Smooth muscle cell (in vitro differentiated cells): ENCODE results near the gene C20orf204. TPM values are rescaled to one million over a fixed set of nuclear protein-coding genes. Genes with fewer than 3 reads are reported as not detected.
A peak's percentile ranks its signal among the peaks of the same experiment; 100 is the strongest.

Experiments used
- DNase-seq: peaks from one replicate; lab custom pipeline; 2025; ENCODE audit not compliant: unreplicated experiment; lab: John Stamatoyannopoulos, UW
- H2AFZ ChIP-seq: fragments of 200-600 bp; sonication (generic); 2 replicates; pipeline ENCODE4 v1.6.0; 2016; ENCODE audit warnings: antibody characterized with exemption, low read depth, mild to moderate bottlenecking
- H3F3A ChIP-seq: fragments of 200-600 bp; sonication (generic); 2 replicates; pipeline ENCODE4 v1.6.0; 2017; ENCODE audit warnings: antibody characterized with exemption, low read depth
- H3K27ac ChIP-seq: fragments of 200-600 bp; sonication (generic); 2 replicates; pipeline ENCODE4 v1.5.1; 2016; ENCODE audit warnings: low read depth, mild to moderate bottlenecking
- H3K27me3 ChIP-seq: fragments of 200-600 bp; sonication (generic); 2 replicates; pipeline ENCODE4 v1.6.1; 2016; ENCODE audit warnings: low read depth, mild to moderate bottlenecking
- H3K36me3 ChIP-seq: fragments of 200-600 bp; sonication (generic); 2 replicates; pipeline ENCODE4 v1.5.1; 2016; ENCODE audit warnings: low read depth
- H3K4me1 ChIP-seq: fragments of 200-600 bp; sonication (generic); 2 replicates; pipeline ENCODE4 v1.5.1; 2016; ENCODE audit warnings: low read depth
- H3K4me2 ChIP-seq: fragments of 200-600 bp; sonication (generic); 2 replicates; pipeline ENCODE4 v1.6.0; 2016; ENCODE audit warnings: mild to moderate bottlenecking
- H3K4me3 ChIP-seq: fragments of 200-600 bp; sonication (generic); 2 replicates; pipeline ENCODE4 v1.5.1; 2016; ENCODE audit warnings: mild to moderate bottlenecking
- H3K79me2 ChIP-seq: fragments of 200-600 bp; sonication (generic); 2 replicates; pipeline ENCODE4 v1.6.0; 2016; ENCODE audit warnings: low read depth, mild to moderate bottlenecking
- H3K9ac ChIP-seq: fragments of 200-600 bp; sonication (generic); 2 replicates; pipeline ENCODE4 v1.6.0; 2016; ENCODE audit warnings: low read depth
- H3K9me3 ChIP-seq: fragments of 200-600 bp; sonication (generic); replicated peaks from 2 replicates; pipeline ENCODE4 v1.5.1; 2016; ENCODE audit warnings: low read depth
- H4K20me1 ChIP-seq: fragments of 200-600 bp; sonication (generic); 2 replicates; pipeline ENCODE4 v1.6.0; 2016; ENCODE audit warnings: low read depth
- CTCF ChIP-seq: fragments of 200-600 bp; sonication (generic); IDR thresholded peaks from 2 replicates; pipeline ENCODE4 v1.5.1; 2017; ENCODE audit warnings: borderline replicate concordance, mild to moderate bottlenecking, antibody characterized with exemption; ENCODE audit not compliant: insufficient read depth, poor library complexity, severe bottlenecking
- WGBS: methylation state at CpG from one replicate; pipeline ENCODE4 v1.1.7; 2016; ENCODE audit warnings: low lambda C conversion rate; 5-methylcytosine and 5-hydroxymethylcytosine counted together
- polyA plus RNA-seq: library from polyadenylated mRNA; unstranded; fragments of >200 nt; fragmentation: Nextera tagmentation; extraction: Ambion mirVana; gene quantifications from 2 replicates; pipeline ENCODE4 v1.2.1, GENCODE V29; 2016
- total RNA-seq: library from RNA; depleted of rRNA; stranded (reverse); fragments of >200 nt; gene quantifications from 2 replicates; pipeline ENCODE4 v1.2.3, GENCODE V29; 2014

The C20orf204 gene
- total and polyA plus RNA-seq, 2 experiments from 2014 or later, result 0.09 to 0.87 TPM

- Histone ChIP-seq H3K27me3 (peaks cover 41% of the 10 kb centered on the region), H4K20me1 (no peaks in the 10 kb centered on the region), H3K79me2 (no peaks in the 10 kb centered on the region), H3K4me2 (peak overlapping the region; percentile 95), H3K9me3 (no peaks in the 10 kb centered on the region), H2AFZ (no peak overlapping the region), H3F3A (peaks cover 4% of the 10 kb centered on the region), H3K9ac (no peak overlapping the region), H3K36me3 (no peaks in the 10 kb centered on the region), H3K4me1 (peaks cover 10% of the 10 kb centered on the region), H3K27ac (no peak overlapping the region), H3K4me3 (peak overlapping the region; percentile 67)
- peak; percentile 56 for TF ChIP-seq CTCF
- WGBS, result 1% methylated on average over 60 of the region's 91 CpGs
- DNase-seq, result peak; percentile 34
These were observed 2.7 kb downstream of the C20orf204 start for GRCh38 chr20:64038565-64039292.

DNA sequence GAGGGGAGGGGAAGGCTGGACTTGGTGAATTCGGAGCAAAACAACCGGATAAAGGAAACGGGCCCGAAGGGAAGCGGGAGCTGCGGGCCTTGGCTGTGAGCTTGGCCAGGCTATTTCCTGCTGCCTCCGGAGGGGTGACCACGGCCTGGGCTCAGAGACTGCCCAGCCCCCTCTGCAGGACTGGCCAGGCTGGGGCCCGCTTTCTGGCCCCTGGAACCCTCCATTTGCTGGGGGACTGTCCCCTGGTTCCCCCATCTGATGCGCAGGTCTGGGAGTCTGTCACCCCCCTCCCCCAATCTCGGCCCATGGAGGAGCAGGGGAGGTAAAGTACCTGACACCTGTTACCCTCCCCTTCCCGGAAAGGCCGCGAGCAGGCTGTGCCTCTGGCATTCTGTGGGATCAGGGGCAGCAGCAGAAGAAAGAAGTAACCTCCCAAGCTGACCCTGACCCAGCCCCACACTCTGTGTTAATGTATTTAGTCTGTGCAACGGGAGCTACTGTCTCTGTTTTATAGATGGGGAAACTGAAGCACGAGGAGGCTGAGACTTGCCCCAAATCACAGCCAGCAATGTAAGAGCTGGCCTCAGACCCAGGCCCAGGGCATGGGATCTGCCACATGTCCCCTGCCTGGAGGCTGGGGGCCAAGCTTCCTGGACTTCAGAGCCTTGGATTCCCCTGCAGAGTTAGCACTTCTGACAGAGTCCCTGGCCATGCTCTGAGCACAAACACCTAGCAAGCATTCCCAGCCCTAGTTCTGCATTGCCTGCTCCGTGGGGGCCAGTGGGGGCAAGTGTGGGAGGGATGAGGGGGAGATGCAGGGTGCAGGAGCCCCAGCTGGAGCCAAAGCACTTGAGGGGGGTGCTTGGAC is 3.5 kb downstream of the C20orf204 start:
- Histone ChIP-seq H4K20me1 (no peaks in the 10 kb centered on the region), H2AFZ (no peak overlapping the region), H3K4me1 (peaks cover 10% of the 10 kb centered on the region), H3K36me3 (no peaks in the 10 kb centered on the region), H3K79me2 (no peaks in the 10 kb centered on the region), H3F3A (peaks cover 6% of the 10 kb centered on the region), H3K27ac (no peak overlapping the region), H3K4me3 (peak overlapping the region; percentile 67), H3K9me3 (no peaks in the 10 kb centered on the region), H3K27me3 (peaks cover 41% of the 10 kb centered on the region), H3K4me2 (peak overlapping the region; percentile 95), H3K9ac (no peak overlapping the region)
- no peak for DNase-seq
- 24% methylated on average over 16 of the region's 17 CpGs for WGBS
- no peak for TF ChIP-seq CTCF

GRCh38 chr20:64040231-64041039 is 4.5 kb downstream of the C20orf204 start:
- H3K9me3 ChIP-seq, result no peaks in the 10 kb centered on the region
- no peak overlapping the region for H3K4me3 ChIP-seq
- 87% methylated on average over 12 of the region's 12 CpGs for WGBS
- H3K36me3 ChIP-seq, result no peaks in the 10 kb centered on the region
- peaks cover 6% of the 10 kb centered on the region for H3F3A ChIP-seq
- H3K4me2 ChIP-seq, result no peak overlapping the region
- H3K9ac ChIP-seq, result no peak overlapping the region
- H3K27ac ChIP-seq, result no peak overlapping the region
- DNase-seq, result no peak
- no peaks in the 10 kb centered on the region for H3K79me2 ChIP-seq
- TF ChIP-seq CTCF, result no peak
- no peak overlapping the region for H2AFZ ChIP-seq
- peaks cover 10% of the 10 kb centered on the region for H3K4me1 ChIP-seq
- peaks cover 41% of the 10 kb centered on the region for H3K27me3 ChIP-seq
- no peaks in the 10 kb centered on the region for H4K20me1 ChIP-seq
